Chondrocyte (in vitro differentiated cells): ENCODE data around the gene REC114. TPM values are rescaled to one million over a fixed set of nuclear protein-coding genes. Genes with fewer than 3 reads are reported as not detected.

ENCODE experiments used
- DNase-seq: peaks from one replicate; pipeline ENCODE4 v3.0.0; 2021; ENCODE audit warnings: mixed read lengths, low spot score
- H3K27ac Mint-ChIP-seq: one replicate; pipeline ENCODE4 v1.8.0; 2021; ENCODE audit warnings: mild to moderate bottlenecking, moderate library complexity, mixed read lengths; ENCODE audit not compliant: unreplicated experiment
- H3K27me3 Mint-ChIP-seq: 2 replicates; pipeline ENCODE4 v1.8.0; 2021; ENCODE audit warnings: low read depth, mixed read lengths
- H3K36me3 Mint-ChIP-seq: 2 replicates; pipeline ENCODE4 v1.8.0; 2021; ENCODE audit warnings: low read depth, mixed read lengths
- H3K4me1 Mint-ChIP-seq: 2 replicates; pipeline ENCODE4 v1.8.0; 2021; ENCODE audit warnings: low read depth, mild to moderate bottlenecking, mixed read lengths
- H3K4me3 Mint-ChIP-seq: one replicate; pipeline ENCODE4 v1.8.0; 2021; ENCODE audit warnings: mild to moderate bottlenecking, moderate library complexity, mixed read lengths; ENCODE audit not compliant: unreplicated experiment
- H3K9me3 Mint-ChIP-seq: 2 replicates; pipeline ENCODE4 v1.8.0; 2021; ENCODE audit warnings: low read depth, mixed read lengths
- total RNA-seq: library from RNA; stranded (reverse); gene quantifications from 3 replicates; pipeline ENCODE4 v1.2.1, GENCODE V29; 2021
- TF ChIP-seq, protein P1 (sequence below): fragments of 200-600 bp; sonication (generic); IDR thresholded peaks from 2 replicates; pipeline ENCODE4 v1.5.0; 2021; ENCODE audit warnings: antibody characterized with exemption, mild to moderate bottlenecking, moderate library complexity

REC114 gene
- total RNA-seq, 1 donor from 2014 or later: not detected

DNA sequence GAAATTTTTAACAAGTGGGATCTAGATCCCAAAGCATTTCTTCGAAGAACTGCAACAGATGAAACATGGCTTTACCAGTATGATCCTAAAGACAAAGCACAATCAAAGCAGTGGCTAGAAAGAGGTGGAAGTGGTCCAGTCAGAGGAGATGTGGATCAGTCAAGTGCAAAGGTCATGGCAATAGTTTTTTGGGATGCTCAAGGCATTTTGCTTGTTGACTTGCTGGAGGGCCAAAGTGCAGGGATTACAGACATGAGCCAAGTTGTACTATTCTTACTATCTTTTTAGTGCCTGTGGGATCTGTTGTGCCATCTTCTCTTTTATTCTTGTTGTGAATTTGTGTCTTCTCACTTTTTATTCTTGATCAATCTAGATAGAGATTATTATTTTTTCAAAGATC, 82.0 kb downstream of the REC114 start:
- Mint-ChIP-seq H3K27me3 (no peaks in the 10 kb centered on the region), H3K9me3 (no peaks in the 10 kb centered on the region), H3K4me1 (peaks cover 4% of the 10 kb centered on the region), H3K36me3 (peaks cover 3% of the 10 kb centered on the region), H3K27ac (no peak overlapping the region), H3K4me3 (no peak overlapping the region)
- no peak for DNase-seq
- TF ChIP-seq, protein P1, sequence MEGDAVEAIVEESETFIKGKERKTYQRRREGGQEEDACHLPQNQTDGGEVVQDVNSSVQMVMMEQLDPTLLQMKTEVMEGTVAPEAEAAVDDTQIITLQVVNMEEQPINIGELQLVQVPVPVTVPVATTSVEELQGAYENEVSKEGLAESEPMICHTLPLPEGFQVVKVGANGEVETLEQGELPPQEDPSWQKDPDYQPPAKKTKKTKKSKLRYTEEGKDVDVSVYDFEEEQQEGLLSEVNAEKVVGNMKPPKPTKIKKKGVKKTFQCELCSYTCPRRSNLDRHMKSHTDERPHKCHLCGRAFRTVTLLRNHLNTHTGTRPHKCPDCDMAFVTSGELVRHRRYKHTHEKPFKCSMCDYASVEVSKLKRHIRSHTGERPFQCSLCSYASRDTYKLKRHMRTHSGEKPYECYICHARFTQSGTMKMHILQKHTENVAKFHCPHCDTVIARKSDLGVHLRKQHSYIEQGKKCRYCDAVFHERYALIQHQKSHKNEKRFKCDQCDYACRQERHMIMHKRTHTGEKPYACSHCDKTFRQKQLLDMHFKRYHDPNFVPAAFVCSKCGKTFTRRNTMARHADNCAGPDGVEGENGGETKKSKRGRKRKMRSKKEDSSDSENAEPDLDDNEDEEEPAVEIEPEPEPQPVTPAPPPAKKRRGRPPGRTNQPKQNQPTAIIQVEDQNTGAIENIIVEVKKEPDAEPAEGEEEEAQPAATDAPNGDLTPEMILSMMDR: no peak

DNA sequence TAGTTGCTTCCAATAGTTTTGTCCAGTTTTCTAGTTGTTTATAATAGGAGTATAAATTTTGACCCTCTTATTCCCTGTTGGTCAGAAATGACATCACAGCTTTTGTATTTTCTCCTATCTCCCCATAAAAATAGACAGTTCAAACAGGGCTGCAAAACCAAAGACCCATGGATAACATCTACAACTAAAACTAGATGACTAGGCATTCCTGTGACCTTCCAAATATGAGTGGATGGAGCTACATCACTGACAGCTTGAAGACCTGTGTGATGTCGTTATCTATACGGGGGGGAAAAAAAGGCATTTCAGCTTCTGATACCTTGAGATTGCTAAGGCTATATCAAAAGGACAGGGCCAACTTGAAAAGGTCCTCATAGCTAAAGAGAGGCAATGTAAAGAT, 84.6 kb downstream of the REC114 start:
- Mint-ChIP-seq H3K27me3 (no peaks in the 10 kb centered on the region), H3K27ac (no peak overlapping the region), H3K9me3 (no peaks in the 10 kb centered on the region), H3K36me3 (peaks cover 7% of the 10 kb centered on the region), H3K4me3 (no peak overlapping the region), H3K4me1 (peaks cover 4% of the 10 kb centered on the region)
- DNase-seq: no peak
- TF ChIP-seq, protein P1: no peak

DNA sequence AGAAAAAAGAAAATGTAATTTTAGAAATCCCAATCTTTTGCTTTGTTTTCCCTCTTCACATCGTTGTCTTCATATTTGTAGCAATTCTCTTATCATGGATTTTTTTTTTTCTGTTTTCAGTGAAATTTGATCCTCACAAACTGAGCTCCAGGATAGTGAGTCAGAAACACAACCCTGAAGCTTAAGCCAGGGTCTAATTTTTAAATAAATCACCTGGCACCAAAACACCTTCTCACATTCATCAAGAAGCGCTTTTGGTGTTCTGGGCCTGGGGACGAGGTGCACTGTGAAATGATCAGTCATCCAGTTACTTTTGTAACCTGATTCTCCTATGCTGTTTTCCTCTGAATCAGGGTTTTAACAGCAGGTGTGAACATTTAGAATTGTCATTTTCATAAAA, 87.7 kb downstream of the REC114 start:
- H3K9me3 Mint-ChIP-seq: no peaks in the 10 kb centered on the region
- H3K4me1 Mint-ChIP-seq: peaks cover 4% of the 10 kb centered on the region
- peaks cover 7% of the 10 kb centered on the region for H3K36me3 Mint-ChIP-seq
- no peak for DNase-seq
- no peak overlapping the region for H3K4me3 Mint-ChIP-seq
- no peaks in the 10 kb centered on the region for H3K27me3 Mint-ChIP-seq
- no peak overlapping the region for H3K27ac Mint-ChIP-seq
- TF ChIP-seq, protein P1: no peak

DNA sequence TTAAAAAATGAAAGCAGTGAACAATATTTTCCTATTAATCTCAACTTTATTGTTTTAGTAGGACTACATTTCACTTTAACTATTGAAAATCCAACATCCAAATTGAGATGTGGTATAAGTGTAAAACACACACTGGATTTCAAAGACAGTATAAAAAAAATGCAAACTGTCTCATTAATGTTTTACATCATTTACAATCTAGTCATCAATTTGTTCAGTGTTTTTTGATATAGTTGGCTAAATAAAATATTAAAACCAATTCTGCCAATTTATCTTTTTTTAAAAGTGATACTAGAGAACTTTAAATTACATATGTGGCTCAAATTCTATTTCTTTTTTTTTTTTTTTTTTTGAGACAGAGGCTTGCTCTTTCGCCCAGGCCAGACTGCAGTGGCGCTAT, 95.2 kb downstream of the REC114 start:
- Mint-ChIP-seq H3K4me3 (no peak overlapping the region), H3K36me3 (peaks cover 2% of the 10 kb centered on the region), H3K9me3 (peaks cover 2% of the 10 kb centered on the region), H3K4me1 (no peaks in the 10 kb centered on the region), H3K27me3 (no peaks in the 10 kb centered on the region), H3K27ac (no peak overlapping the region)
- DNase-seq: no peak
- TF ChIP-seq, protein P1: no peak

DNA sequence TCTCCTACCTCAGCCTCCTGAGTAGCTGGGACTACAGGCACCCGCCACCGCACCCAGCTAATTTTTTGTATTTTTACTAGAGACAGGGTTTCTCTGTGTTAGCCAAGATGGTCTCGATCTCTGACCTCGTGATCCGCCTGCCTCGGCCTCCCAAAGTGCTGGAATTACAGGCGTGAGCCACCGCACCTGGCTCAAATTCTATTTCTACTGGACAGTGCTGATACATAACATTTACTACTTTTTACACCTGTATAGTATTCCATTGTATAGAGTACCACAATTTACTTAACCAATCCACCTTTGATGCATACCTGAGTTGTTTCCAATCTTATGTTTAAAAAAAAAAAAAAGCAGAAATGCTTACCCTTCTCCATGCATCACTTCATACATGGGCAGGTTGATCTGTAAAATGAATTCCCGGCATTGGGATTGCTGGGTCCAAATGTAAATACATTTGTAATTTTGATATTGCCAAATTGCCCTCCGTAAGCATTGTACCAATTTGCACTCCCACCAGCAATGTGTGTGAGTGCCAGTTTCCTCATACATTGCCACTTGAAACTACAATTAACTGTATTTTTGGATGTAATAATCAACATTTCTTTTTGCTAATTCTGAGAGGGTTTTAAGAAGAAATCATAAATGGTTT, 95.7 kb downstream of the REC114 start:
- no peaks in the 10 kb centered on the region for H3K27me3 Mint-ChIP-seq
- TF ChIP-seq, protein P1: no peak
- H3K36me3 Mint-ChIP-seq: peaks cover 2% of the 10 kb centered on the region
- no peak overlapping the region for H3K4me3 Mint-ChIP-seq
- H3K4me1 Mint-ChIP-seq: no peaks in the 10 kb centered on the region
- no peak overlapping the region for H3K27ac Mint-ChIP-seq
- H3K9me3 Mint-ChIP-seq: peaks cover 2% of the 10 kb centered on the region
- DNase-seq: no peak
